GM18520 (cell line): ENCODE results near the gene OR10R2.

Source experiments
- ATAC-seq: cut with Tn5 transposase; IDR thresholded peaks from one replicate; pipeline ENCODE4 v1.9.1; 2021; ENCODE audit not compliant: unreplicated experiment

The OR10R2 gene

GRCh38 chr1:158521666-158522058, 49.6 kb downstream of the OR10R2 start:
- ATAC-seq = no peak

- no peak for ATAC-seq
Measured at GRCh38 chr1:158527190-158527815, 55.3 kb downstream of the OR10R2 start.
